Occipital lobe (tissue), 2 donors: ENCODE measurements around the gene SCD. TPM values are rescaled to one million over a fixed set of nuclear protein-coding genes. Genes with fewer than 3 reads are reported as not detected.
"Not testable (repeated sequence)": the region's sequence is repeated elsewhere in the genome, so short reads cannot be mapped to it uniquely, and the experiment has no call there.

Experiments
- DNase-seq: peaks from one replicate; lab custom pipeline; 2025; lab: John Stamatoyannopoulos, UW
- total RNA-seq: library from RNA; depleted of rRNA; stranded (reverse); fragments of >200 nt; gene quantifications from one replicate; pipeline ENCODE4 v1.2.3, GENCODE V29; 2014

Gene SCD
- 123 TPM for total RNA-seq

DNA sequence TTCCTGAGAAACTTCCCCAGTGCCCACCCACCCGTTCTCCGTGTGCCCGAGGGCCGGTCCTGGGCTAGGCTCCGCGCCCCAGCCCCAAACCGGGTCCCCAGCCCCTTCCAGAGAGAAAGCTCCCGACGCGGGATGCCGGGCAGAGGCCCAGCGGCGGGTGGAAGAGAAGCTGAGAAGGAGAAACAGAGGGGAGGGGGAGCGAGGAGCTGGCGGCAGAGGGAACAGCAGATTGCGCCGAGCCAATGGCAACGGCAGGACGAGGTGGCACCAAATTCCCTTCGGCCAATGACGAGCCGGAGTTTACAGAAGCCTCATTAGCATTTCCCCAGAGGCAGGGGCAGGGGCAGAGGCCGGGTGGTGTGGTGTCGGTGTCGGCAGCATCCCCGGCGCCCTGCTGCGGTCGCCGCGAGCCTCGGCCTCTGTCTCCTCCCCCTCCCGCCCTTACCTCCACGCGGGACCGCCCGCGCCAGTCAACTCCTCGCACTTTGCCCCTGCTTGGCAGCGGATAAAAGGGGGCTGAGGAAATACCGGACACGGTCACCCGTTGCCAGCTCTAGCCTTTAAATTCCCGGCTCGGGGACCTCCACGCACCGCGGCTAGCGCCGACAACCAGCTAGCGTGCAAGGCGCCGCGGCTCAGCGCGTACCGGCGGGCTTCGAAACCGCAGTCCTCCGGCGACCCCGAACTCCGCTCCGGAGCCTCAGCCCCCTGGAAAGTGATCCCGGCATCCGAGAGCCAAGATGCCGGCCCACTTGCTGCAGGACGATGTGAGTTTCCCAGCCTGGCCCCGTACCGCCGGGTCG lies at the start of gene SCD:
TSS of gene SCD (plus strand) at position 469 of the 803 bp plus-strand sequence. CDS start at position 741, 272 bp downstream.
- DNase-seq: peak; percentile 93

DNA sequence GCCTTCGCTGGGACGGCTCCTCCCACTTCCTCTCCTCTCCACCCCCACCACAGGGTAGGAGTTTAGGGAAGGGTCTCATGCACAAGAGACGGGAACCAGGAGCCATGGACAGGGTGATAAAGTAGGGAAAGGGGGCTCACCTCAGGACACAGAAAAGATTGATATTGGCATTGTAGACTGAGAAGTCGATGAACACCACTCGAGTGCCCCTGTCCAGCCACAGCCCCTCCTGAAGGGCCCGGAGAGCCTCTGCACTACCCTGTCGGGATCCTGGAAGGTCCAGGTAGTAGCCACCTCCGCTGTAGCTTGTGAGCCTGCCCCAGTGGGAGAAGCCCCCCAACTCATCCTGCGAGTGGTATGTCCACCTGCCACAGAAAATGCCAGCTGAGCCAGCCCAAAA lies 49.8 kb upstream of the SCD start:
- no peak for DNase-seq

DNA sequence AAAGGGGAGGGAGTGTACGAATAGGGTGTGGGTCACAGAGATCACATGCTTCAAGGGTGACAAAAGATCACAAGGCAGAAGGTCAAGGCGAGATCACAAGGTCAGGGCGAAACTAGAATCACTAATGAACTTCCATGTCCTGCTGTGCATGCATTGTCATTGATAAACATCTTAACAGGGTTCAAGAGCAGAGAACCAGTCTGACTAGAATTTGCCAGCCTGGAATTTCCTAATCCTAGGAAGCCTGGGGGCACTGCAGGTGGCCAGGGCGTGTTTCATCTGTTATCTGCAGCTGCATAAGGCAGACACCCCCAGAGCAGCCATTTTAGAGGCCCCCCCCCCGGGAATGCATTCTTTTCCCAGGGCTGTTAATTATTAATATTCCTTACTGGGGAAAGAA lies 45.9 kb upstream of the SCD start:
- not testable (repeated sequence) for DNase-seq

DNA sequence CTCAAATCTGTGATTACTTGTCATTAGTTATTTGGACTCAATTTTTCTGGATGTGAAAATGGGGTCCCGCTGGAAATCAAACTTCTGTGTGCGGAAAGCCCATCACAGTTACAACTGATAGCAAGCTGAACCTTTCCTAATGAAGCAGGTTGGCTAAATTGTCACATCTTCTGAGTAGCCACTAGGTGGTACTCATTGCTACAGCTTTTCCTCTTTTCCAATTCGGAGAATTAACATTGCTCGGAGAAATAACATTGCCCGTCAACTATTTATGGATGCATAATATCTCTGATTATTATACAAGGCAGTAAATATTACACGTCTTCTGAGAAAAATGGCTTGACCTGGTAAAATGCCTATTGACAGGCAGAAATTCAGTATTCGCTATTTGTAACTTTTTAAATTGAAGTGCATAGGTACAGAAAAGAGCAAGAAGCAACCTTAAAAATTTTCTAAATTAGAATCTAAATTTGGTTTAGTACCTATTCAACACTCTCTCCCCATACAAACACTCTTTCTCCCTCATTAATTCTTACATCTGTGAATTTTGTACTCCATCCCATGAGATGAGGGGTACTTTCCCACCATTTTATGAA lies 43.2 kb upstream of the SCD start:
- no peak for DNase-seq

DNA sequence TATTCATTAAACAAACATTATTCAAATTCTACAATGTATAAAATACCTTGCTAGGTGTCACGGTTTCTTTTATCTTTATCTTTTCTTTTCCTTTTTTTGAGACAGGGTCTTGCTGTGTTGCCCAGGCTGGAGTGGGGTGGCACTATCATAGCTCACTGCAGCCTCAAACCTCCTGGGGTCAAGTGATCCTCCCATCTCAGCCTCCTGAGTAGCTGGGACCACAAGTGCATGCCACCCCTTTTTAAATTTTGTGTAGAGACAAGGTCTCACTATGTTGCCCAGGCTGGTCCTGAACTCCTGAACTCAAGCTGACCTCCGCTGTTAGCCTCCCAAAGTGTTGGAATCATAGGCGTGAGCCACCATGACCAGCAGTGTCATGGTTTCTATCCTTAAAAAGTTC lies 42.6 kb upstream of the SCD start:
- DNase-seq: no peak

DNA sequence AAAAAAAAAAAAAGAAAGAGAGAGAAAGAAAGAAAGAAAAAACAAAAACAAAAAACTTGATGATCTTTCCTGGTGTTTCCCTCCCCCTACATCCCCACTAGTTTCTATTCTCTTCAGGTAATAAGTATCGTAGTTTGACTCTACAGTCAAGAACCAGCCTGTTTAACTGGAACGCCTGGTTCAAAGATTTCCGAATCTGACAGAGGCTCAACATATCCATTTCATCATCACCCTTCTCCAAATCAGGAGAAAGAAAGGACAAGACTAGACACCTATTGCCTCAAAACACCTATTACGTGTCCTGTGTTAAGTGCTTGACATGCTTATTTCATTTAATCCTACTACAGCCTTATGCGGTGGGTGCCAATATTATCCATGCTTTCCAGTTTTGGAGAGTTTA lies 40.2 kb upstream of the SCD start:
- no peak for DNase-seq

DNA sequence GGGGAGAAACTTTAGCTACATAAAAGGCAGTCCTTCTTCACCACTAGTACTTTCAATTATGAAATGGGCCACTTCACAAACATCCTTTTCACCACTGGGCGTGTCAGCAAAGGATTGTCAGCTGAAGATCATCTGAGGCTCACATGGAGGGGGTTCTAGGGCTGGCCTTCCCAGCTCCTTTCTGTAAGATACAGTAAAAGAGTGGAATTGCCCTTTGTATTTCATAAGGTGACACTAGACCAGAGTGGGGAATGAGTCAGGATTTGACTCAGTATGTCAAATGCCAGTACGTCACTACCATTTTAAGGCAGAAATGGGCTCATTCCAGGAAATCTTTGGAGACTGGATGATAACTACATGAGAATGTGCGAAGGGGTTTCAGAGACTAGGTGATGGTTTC lies 39.3 kb upstream of the SCD start:
- DNase-seq: no peak

DNA sequence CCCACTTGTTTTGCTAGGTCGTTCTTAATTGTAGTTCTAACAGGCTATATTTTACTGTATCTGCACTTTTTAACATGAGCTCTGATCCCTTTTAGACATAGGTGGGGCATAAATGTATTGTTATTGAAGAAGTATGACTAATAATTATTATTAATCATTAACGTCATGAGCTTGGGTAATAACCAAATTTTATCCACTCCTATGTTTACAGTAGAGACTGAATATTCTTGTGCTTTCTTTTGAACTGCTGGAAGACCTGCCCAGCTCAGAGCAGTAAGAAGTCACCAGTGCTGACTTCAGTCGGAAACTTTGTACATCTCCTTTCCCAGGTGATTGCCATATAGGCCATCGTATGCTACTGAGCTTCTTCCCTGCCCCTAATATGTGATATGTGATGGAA lies 35.7 kb upstream of the SCD start:
- DNase-seq: no peak

DNA sequence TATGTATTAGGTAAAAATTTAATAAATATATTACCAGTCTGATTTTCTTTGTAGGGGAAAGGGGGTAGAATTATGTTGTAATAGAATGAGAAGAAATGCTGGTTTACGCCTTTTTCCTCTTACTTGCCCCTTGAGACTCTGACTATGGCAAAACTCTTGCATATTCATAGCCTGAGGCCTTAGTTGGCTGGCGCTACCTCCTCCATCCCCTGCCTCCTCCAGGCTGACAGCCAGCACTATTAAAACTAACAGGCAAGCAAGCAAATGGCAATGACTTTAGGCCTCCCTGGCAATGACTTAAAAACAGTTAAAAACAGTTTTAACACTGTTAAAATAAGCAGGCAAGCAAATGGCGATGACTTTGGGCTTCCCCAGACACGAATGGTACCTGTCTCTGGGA lies 31.4 kb upstream of the SCD start:
- no peak for DNase-seq

DNA sequence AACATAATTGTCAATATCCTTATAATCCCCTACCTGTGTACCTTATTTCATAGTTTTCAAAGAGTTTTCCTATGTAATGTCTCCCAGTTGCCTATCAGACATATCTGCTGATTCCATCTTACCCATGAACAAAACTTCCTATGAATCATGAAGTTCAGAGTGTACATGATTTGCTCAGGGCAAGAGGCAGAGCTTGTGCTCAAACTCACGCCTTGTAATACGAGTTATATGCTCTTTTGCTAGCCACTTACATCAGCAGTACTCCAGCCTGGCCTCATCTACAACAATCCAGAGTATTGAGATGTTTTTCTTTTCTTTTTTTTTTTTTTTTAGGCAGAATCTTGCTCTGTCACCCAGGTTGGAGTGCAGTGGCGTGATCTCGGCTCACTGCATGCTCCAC lies 28.8 kb upstream of the SCD start:
- DNase-seq: no peak

DNA sequence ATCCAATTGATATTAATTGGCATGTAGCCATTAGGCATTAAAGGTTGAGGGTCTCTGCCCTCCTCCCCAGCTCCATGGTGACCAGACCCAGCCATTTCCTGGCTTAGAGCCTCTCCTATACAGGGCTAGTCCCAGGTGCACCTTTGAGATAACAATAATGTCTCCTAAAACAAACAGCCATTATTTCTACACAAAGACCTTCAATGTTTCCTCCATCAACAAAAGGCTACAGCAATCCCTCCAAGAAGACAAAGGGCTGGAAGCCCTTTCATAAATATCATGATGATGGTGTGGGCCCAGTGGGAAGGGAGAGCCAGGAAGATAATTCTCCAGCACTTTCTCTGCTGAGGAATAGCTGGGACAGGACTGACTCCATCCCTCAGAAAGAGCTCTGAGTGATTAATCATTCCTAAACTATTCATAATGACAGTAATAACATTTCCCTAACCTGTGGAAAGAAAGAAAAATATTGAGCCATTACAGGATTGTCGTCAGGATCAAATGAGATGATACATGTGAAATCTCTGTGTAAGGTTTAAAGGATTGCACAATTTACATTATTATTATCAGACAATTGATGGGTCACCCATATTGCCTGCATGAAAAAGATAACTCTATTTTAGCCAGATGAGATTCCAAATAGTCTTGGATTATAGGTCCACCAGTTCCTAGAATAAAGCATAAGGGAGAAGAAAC lies 27.2 kb upstream of the SCD start:
- no peak for DNase-seq

DNA sequence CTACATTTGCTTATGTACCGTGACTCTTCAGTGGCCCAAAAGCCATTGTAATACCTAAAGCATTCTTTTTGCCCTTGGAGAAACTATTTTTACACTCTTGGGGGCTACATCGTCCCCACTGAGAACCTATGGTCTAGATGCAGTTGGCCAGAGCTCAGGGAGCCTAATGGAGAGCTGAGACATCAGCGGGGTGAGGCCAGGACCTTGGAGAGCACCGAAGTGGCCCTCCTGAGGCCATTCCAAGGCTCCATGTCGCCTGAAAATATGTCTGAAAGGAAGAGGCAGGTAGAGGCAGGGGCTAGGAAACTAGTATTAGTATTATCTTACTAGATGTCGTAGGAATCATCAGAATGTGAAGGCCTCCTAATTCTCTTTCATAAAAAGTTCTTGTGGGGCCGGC lies 21.9 kb upstream of the SCD start:
- DNase-seq: no peak

DNA sequence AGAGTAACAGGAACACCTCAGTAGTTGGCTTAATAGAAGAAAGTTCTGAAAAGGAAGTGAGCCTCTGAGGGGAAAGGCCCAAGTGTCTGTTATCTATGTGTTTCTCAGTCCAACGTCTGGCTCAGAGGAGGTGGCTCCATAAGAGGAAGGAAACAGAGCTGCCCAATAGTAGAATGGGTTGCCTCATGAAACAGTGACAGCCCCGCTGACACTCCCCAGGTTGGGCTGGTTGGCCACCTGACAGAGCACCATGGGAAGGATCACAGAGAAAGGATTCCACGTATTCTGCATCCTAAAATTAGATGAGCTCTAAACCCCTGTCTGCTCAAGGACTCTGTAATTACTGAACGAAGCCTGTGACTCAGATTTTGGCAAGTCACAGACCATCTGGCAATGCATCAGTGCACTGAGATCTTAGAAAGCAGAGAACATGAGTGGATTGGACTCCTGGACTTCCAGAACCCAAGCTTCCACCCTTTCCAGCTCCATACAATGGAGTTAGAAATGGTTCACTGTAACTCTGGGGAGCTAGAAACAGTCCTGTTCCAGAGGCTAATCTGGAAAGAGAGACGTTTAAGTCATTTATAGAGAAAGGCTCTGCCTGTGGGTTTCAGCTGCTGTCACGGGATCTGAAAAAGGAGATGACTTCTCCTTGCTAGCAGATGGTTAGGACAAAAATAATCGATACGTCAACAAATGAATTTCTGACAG lies 19.9 kb upstream of the SCD start:
- no peak for DNase-seq

DNA sequence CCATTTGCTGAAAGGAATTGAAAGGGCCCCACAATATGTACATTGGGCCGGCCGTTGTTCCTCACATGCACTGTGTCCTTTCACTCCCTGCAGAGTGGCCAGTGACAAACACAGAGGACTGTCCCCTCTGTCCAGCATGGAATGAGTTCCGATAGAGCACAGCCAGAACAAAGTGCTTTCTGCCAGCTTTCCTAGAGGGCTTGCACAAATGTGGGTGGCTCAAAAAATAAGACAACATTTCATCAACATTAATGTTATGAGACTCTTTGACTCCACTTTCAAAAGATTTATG lies 19.4 kb upstream of the SCD start:
- DNase-seq: no peak

DNA sequence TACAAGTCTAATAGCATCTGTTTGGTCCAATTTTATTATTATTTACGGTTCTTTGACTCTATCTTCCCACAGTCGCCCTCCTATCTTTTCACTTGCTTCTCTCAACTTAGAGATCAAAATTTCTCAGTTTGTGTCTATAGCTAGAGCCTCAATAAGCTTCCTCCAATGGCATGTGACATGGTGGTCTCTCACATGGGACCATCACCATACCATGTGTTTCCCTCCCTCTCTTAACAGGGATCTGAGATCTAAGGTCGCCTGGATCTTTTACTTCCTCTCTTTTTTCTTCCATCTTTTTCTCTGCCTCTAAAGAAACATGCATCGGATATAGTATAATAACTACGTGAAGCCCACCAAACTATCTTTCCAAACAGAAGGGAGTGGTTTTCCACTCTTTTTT lies 18.8 kb upstream of the SCD start:
- no peak for DNase-seq

DNA sequence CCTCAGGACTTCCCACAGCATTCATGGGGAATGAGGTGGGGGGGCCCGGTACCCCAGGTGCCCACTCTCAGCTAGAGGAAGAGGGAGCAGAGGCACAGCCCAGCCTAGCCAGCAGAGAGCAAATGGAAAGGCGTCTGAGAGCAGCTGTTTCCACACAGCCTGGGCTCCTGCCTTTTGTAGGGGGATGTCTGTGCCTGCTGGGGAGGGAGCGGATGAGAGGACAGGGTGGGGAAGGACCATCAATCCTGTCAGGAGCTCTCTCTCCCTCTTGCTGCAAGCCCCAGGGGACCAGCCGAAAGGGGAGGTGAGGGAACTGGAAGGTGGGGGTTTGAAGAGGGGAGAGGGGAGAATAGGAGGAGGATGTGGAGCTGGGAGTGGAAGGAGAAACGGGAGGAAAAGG lies 17.0 kb upstream of the SCD start, which contains the start of gene PKD2L1:
TSS of gene PKD2L1 (minus strand) at position 150 of the 400 bp plus-strand sequence. CDS start at position 25, 125 bp downstream.
- no peak for DNase-seq

DNA sequence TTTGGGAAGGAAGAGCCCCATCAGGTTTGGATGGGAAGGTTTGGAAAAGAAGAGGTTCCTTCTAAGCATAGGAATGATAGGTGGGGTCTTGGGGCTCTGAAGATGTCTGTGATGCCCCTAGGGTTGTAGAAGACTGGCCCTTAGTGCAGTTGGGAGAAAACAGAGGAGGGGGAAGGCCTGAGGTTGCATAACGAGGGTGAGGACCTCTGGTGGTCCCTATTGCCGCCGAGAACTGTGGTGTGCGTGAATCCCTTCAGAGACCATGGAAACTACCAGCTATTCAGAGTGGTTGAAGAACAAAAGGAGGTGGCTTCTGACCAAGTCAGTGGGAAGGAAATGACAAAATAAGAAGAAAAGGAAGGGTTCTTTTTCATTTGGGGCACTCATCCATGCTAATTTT lies 13.9 kb upstream of the SCD start:
- no peak for DNase-seq

DNA sequence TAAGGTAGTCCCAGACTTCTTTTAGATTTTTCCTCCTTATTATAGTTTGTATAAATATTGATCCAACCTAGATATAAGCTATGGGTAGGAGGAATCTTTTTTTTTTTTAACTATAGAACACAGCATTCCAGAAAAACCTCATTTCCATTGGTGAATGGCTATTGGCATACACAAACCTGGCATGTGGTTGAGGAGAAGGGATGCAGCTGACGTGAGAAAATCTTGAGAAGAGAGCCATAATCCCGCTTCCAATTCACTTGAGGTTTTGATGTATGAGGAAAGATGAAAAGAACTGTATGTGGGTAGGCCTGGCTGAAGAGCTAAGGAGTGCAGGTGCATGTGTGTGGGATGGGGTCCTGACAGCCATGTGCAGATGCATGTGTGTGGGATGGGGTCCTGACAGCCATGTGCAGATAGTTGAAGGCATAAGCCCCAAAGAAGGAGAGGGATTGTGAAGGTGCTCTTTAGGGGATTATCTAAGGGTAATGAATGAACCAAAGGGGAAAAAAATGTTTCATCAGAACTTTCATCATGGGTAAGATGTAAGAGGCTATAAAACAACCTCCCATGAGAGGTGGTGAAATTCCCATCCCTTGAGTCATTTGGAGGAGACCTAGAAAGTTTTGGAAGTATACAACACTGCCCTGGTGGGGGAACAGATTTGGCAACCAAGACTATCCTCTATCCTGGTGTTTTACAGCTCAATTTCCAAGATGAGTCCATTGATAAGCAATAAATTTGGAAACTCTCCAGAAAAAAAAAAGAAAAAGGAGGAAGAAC lies 13.2 kb upstream of the SCD start:
- no peak for DNase-seq

DNA sequence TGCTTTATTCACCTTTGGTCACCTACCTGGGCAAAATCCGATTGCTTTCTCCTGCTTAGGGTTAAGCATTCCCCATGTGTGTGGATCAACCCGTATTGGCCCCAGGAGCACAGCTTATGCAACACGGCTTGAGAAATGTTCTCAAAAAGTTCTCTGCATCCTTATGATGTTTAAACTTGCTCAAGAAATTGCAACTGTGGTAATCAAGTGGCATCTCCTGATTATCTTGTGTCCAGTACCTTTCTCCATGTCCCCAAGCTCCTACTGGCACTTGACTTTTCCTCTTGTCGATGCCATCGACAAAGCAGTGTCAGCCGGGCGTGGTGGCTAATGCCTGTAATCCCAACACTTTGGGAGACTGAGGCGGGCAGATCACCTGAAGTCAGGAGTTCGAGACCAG lies 12.3 kb upstream of the SCD start:
- no peak for DNase-seq

DNA sequence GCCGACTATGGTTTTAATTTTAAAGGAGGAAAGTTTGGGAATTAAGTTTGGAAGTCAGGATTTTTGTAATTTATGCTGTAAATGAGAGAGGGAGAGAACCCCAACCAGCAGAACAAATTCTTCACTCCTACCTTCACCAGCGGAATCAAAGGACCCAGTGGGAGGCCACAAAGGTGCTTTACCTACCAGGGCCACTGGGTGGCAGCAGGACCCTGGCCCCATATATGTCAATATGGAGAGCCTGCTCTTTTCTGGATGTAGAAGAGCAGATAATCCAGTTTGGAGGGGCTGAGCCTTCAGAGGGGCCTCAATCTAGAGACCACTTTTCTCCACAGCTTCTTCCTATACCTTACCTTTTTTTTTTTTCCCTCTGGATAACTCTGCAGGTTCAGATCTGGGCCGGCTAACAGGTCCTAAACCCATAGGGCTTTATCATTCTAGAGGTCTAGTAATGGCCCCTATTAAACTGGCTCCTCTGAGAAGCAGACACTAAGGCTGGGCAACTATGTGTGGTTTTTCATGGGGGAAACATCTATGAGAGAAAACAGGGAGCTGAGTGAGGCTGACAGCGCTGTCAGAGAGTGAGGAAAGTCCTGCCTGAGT lies 8.5 kb upstream of the SCD start:
- DNase-seq: peak; percentile 28

DNA sequence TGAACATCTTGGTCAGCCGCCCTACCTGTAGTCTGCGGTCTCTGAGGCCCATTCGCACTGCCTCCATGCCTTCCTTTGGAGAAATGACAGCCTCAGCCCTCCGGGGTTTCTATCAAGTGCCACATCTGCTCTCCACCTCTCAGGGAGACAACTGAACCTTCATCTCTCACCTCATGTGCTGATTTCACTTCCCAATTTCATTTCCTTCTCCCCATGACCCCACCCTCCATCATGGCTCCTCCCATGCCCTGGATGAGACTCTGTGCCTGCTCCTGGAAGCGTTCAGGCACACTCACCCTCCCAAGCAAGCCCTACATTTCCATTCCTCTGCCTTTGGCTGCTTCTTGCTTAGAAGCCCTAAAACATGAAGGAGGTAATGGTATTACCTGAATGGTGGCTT lies 7.8 kb upstream of the SCD start:
- no peak for DNase-seq
